HG02970 (cell line): ENCODE data around the gene DTYMK.

Source experiments
- ATAC-seq: cut with Tn5 transposase; IDR thresholded peaks from one replicate; pipeline ENCODE4 v1.9.1; 2021; ENCODE audit warnings: mild to moderate bottlenecking, moderate library complexity, moderate number of reproducible peaks; ENCODE audit not compliant: unreplicated experiment, low FRiP score

DTYMK gene

DNA sequence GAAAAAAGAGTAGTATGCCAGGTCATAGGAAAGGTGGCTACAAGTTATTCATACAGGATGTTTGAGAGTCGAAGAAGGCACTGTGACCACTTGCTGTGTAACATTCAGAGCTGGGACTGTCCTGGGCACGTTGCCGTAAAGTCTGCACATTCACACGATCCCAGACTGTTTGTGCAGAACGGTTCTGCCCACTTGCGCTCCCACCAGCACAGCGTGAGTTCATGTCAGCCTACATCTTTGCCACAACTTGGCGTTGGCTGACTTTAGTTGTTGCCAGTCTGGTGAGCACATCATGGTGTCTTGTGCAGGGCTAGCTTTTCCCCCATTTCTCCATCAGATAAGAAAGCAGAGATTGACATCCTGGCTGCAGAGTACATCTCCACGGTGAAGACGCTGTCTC is 22.3 kb upstream of the DTYMK start:
- no peak for ATAC-seq

DNA sequence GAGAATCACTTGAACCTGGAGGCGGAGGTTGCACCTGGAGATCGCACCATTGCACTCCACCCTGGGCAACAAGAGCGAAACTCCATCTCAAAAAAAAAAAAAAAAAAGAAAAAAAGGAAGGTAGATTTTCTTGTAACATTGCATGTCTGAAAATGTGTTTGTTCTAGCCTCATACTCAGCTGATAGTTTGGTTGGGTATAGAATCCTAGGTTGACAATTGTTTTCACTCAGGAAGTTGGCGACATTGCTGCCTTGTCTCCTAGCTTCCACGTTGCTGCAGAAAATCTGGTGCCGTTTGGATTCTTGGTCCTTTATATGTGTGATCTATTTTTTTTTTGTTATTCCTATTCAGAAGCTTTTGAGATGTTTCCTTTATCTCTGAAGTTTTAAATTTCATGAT is 19.9 kb upstream of the DTYMK start:
- no peak for ATAC-seq

DNA sequence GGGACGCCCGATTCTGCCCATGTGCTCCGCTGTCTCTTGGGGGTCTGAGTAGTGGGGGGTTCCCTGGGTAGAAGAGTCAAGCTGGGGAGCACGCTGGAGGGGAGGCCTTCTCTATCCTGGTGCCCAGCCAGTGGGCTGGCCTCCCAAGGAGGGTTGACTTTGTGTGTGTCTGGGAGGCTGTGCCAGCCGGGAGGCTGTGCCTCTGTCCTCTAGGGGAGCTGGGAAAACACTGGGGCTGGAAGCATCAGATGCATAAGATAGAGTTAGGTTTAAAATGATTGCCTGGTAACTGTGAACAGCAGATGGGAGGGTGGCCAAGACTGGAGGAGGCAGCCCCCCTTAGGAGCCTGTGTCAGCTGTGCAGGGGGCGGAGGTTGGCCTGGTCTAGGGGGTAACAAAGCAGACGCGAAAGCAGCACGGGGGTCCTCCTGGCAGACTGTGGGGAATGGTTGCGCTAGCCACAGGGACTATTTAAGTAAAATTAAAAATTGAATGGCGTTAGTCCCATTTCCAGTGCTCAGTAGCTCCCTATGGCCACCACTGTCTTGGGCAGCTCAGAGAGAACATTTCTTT is 16.5 kb upstream of the DTYMK start:
- ATAC-seq, result no peak

DNA sequence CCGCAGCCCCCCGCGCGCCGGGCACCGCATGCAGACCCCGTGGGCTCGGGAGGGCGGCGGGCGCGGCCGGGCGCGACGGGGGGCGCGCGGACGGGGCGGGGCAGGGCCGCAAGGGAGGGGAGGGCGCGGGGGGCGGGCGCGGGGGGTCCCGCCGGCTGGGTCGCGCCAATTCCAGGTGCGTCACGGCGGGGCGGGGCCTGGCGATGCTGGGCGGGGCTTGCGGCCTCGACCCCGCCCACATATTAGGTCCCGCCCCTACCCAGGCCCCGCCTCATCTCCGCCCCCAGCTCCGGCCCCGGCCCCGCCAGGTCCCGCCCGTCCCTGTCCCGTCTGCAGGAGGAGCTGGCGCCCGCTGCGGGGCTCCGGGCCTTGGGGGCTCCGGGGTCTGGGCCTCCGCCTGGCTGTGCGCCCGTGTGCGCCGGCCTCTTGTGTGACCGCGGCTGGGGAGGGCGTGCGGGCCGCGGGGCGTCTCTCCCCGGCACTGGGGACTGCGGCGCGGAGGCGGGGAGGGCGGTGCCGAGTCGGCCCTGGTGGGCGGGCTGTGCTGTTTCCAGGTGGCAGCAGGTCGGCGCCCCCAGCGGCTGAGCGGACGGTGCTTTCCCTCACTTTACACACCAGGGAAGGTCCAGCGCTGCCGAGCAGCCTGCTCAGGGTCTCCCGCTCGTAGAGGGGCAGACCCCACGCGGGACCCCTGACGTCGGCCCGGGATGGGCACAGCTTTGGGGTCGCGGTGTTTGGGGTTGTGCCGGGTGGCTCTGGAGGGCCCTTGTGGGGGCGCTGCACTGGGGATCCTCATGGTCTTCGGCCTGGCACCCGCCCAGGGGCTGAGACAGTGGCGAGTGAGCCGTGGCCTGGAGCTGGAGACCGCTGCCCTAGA is 15.8 kb upstream of the DTYMK start:
- peak; percentile 62 for ATAC-seq

DNA sequence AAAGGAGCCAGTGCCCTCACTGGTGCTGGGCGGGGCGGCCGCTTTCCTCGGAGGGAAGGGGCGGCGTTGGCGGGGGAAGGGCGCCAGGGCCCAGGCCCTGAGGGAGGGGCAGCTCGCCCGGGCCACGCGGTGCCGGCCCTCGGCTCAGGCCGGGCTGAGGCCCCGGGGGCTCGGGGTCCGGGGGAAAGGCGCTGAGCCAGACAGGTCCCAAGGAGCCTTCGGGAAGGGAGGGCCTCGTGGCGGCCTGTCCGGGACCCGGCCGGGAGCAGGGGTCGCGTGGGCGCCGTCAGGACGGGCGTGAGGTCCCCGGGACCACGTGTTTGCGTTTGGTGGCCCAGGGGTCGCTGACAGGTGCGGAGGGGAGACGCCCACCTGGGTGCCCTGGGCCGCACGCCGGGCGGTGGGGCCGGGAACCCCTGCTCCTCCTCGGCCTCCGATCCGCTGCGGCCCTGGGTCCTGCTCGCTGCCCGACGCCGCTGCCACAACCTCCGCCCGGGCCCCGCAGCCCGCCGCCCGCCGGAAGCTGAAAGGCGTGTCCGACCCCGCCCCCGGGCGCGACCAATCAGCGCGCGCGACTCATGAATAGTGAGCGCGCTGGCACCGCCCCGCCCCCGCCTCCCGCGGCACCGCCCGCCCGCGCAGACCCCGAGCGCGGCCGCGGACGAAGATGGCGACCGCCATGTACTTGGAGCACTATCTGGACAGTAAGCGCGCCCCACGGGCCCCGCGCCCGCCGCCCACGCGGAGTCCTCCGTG is 15.0 kb upstream of the DTYMK start, which contains the start of gene ING5:
Gene ING5, plus strand, starts transcription at position 641 of the 756 bp plus-strand sequence. Its CDS starts 27 bp downstream, at position 668.
- ATAC-seq, result peak; percentile 53

DNA sequence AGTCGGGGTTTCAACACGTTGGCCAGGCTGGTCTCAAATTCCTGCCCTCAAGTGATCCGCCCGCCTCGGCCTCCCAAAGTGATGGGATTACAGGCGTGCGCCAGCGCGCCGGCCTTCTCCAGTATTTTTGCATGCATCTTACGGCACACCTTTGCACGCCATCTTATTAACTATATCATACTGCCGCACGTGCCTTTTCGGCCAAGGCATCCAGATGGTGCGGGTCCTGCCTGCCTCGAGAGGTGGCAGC is 14.5 kb upstream of the DTYMK start:
- no peak for ATAC-seq

DNA sequence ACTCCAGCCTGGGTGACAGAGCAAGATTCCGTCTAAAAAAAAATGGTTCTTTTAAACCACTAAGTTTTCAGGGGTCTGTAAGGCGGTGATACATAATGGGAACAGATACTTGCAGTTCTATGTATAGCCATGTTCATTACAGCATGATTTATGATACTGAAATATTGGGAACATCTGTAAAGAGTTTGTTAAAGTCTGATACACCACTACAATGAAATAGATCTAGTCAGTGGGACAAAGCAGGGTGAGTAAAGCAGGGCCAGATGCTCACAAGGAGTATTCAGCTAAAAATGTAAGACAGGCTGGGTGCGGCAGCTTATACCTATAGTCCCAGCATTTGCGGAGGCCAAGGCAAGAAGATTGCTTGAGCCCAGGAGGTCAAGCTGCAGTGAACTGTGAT is 9.0 kb upstream of the DTYMK start:
- no peak for ATAC-seq

DNA sequence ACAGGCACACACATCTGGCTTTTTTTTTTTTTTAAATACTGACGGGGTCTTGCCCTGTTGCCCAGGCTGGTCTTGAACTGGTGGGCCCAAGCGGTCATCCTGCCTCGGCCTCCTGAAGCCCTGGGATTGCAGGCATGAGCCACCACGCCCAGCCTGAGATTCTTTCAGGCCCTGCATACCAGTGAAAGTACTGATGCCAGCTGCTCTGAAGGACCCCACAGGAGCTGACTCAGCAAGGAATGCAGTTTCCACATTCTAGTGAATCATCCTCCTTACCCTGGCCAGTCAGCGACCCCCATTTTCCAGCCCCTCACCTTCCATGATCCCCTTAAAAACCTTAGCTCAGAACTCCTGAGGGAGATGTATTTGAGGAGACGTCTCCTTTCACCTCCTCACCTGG is 5.8 kb upstream of the DTYMK start:
- ATAC-seq, result no peak

DNA sequence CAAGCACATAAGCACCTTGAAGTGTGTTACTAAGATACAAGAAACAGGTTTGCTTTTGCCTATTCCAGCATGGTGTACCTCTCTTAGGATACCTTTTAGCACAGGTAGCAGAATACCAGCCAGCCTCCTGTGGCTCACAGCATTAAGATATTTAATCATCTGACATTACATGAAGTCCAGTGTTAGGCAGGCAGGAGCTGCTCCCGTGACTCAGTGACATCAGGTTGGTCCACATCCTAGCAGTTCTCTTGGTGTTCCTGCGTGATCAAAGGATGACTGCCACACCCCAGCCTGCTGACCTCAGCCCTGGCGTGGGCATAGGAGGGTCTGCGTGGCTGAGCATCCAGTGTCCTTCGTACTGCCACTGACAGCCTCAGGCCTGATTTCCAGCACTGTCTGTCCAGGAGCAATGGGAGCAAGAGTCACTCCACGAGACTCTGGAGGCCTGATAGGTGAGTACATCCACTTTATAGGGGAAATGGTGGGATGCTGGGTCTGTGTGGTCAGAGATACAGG is 3.6 kb upstream of the DTYMK start:
- no peak for ATAC-seq

DNA sequence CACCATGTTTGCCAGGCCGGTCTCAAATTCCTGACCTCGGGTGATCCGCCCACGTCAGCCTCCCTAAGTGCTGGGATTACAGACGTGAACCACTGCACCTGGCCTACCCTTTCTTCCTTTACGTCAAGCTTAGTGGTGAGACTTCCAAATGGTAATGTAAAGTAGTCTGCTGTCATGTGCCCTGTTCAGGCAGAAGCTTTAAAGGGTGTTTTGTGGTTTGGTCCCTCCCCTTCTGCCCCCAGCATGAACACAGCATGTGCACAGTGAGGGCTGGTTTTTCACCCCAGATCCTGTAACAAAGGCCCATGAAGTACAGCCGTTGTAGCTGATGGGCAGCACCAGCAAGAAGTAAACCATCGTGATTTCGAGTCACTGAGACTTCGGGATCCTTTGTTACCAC is 2.7 kb upstream of the DTYMK start:
- no peak for ATAC-seq

DNA sequence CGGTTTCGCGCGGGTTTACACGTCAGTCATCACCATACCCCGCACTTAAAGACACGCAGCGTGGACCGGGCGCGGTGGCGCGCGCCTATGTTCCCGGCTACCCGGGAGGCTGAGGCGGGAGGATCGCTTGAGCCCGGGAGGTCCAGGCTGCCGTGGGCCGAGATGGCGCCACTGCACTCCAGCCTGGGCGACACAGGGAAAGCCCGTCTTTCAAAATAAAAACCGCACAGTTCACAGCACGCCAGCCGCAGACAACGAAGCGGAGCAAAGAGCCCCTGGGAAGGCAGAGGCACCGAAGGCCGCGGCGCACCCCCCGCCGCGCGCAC is 328 bp downstream of the DTYMK start:
- ATAC-seq, result peak; percentile 5

DNA sequence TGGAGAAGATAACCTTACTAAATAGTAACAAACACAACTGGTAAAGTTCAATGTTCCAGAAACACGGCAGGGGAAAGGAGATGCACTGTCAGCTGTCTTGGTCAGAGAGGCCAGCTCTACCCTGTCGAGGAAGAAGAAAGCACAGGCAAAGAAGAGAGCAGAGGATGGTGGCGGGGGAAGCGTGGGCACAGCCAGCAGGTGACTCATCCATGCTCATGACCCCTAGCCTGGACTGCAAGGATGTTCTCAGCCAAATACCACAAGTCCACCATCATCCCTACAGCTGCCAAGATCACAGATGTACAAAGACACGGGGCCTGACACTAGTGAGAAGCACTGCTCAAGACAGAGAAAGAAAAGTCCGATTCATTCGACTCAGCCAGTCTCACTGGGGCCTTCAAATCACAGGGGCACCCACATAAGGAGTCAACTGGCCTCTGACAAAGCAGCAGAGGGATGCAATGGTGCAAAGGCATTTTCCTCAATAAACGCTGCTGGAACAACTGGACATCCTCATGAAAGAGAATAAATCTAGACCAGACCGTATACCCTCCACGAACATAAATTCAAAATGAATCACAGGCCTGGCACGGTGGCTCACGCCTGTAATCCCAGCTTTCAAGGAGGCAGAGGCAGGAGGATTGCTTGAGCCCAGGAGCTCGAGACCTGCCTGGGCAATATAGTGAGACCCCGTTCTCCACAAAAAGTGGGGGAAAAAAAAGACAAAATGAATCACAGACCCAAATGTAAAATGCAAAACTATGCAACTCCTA is 5.6 kb downstream of the DTYMK start:
- no peak for ATAC-seq

DNA sequence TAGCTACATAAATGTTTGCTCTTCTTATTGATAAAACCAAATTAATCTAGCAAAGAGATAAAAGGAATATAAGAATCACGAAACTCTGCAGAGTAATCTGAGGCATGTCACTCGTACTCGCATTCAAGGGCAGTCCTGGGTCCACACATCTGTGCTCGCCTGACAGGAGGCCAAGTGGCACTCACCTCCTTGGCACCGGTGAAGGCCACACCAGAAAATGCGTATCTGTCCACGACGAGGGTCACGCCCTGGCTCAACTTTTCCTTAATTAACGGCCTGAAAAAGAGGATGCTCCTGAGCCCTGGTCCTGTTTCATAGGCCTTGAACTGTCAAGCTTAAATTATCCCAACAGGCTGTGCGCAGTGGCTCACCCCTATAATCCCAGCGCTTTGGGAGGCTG is 6.6 kb downstream of the DTYMK start:
- ATAC-seq, result no peak

DNA sequence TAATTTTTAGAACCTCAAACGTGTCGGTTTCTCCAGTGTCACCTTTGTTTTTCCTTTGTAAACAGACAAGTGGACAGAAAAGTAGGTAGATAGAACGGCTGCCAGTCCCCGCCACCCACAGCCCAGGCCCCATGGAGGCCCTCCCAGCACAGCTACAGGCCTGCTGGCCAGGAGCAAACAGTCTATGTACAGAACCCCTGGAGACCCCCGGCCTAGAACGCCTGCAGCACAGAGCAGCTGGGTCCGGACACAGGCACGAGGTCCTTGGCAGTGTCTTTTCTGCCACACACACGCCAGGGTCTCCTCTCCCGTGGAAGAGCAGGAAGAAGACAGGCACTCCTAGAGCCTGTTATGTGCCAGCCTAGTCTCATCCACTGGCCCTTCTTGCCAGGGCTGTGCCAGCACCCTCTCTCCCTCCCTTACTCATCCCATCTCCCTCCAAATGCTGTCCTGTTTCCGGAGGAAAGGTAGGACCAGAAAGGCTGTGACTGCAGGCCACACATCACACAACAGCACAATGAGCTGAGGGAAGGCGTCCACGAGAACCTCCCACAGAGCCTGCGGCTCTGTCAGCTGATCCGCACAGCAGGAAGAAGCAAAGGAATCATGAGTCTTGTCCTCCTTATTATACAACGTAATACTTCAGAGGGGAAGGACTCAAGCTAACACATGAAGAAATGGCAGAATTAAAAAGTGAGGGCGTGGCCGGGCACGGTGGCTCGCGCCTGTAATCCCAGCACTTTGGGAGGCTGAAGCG is 7.7 kb downstream of the DTYMK start:
- no peak for ATAC-seq

DNA sequence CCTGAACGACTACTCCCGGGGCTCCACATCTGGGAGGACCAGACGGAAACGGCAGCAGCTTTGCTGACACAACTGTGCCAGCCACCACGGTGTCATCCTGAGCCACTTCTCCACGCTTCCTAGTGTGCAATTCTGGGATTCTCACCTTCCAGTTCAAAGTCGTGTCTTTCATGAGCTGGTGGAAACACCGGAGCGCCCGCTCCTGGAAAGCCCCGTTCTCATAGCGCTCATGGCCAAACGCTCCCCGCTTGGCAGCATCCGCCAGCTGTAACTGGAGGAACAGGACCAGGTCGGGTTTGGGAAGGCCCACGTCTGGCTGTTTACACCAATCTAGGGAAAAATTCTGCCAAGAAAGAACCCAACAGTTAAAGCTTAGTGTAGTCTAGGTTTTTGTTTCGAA is 8.3 kb downstream of the DTYMK start:
- no peak for ATAC-seq

DNA sequence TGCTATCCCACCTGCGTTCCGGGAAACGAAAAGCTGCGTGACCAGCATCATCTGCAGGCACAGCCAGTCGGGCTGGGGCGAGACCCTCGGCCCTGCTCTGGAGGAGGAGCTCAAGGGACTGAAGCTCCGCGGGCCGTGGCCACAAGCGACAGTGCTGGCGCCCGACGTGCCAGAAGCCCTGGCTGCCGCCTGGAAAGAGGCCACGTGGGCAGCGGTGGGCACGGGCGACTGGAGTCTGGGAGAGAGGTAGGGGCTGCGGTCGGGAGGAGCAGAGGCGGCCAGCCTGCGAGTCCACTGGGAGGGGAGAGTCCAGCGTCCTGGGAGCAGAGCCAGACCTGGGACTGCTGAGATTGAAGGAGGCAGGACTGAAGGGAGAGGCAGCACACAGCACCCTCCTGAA is 9.2 kb downstream of the DTYMK start:
- no peak for ATAC-seq

DNA sequence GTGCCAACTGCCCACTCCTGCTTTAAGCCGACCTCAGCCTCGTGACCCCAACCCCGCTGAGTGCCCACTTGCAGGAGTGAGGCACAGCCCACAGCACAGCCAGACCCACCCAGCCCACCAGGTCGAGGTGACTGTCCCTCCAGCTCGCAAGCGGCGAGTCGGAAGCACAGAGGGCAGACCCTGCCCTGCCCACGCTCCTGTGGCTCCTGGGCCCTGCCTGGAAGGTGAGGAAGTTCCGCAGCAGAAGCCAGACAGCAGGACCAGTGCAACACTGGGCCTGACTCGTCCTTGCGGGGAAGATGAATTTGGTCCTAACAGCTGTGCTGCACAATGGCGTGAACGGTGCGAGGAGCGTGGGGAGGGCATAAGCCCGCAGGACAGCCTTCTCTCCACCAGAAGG is 9.9 kb downstream of the DTYMK start:
- ATAC-seq, result no peak

DNA sequence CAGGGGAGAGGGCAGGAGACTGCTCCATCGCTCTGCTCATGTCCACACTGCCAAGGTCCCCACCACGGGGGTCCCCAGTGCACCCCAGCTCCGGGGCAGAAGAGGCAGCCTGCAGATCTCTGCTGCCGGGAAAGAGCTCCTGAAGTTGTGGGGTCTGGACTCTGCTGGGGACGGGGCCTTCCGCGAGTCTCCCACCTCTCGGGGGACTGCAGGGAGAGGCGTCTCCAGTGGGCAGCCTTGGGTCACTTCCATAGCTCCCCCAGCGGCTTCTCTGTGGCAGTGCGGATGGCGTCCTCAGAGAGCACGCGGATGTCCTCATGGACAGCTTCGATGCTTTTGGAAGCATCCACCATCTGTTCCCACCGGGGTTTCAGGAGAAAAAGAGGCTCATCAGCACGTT is 10.7 kb downstream of the DTYMK start:
- ATAC-seq, result no peak

DNA sequence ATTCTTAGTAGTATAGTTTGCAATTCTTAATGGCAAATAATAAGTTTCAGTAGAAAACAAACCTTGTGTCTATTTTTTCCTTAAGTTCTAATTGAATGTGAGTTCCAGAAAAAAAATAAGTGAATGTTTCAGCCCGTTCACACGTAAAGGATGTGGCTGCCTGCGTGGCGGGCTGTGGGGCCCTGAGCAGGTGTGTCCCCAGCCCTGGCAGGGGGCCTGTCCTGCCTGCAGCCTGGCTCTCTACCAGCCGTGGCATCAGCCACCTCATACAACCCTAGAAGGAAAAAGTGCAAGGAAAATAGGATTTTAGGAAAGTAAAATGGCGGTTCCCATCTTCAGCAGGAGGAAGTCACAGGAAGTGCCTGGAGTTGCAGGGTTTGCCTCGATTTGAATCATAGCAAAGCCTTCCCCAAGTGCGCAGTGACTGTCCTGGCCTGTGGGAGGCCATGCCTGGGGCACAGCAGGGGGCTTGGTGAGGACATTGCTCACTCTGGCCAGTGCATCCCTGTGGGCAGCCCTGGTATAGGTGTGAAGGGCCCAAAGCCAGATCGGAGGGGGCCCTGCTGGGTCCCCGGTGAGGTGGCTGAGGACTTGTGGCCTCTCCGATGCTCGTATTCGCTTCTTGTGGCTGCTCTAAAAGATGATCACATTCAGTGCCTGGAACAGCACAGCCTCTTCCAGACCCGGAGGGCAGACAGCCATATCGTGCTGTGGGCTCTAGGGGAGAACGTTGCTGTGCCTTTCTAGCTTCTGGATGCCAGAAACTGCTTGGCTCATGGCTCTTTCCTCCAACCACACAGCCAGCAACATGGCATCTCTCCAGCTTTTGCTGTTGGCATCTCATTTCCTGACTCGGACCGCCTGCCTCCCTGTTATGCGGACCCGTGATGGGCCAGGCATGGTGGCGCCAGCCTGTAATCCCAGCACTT is 12.6 kb downstream of the DTYMK start:
- ATAC-seq, result no peak
